ENCODE data around the gene BTBD9. TPM values are rescaled to one million over a fixed set of nuclear protein-coding genes. Genes with fewer than 3 reads are reported as not detected.

The BTBD9 gene
- total RNA-seq, 1 experiment from 2014 or later, result 8.9 TPM

GRCh38 chr6:38648629-38649028 lies 8.9 kb upstream of the BTBD9 start:
- no peaks in the 10 kb centered on the region for H3K79me1 ChIP-seq (ENCODE audit: insufficient read depth, low read depth, low read length, poor library complexity, severe bottlenecking)
- no peak overlapping the region for H3K14ac ChIP-seq (ENCODE audit: insufficient read depth, low read length)
- no peak for TF ChIP-seq CTCF (conservative IDR thresholded peaks at IDR 0.05)

More at GRCh38 chr6:38648629-38649028, 8.9 kb upstream of the BTBD9 start:
- Histone ChIP-seq H3T11ph (ENCODE audit: low read length) (no peak overlapping the region), H3K9ac (ENCODE audit: extremely low read depth, insufficient read length, low read length) (no peak overlapping the region), H2AK5ac (ENCODE audit: insufficient read length, low read length) (no peak overlapping the region), H3K27me3 (ENCODE audit: insufficient read depth, low read length) (no peaks in the 10 kb centered on the region), H3K9me3 (ENCODE audit: control insufficient read depth, low read depth, low read length) (no peaks in the 10 kb centered on the region), H3K27ac (ENCODE audit: insufficient read length, low read depth, low read length) (no peak overlapping the region), H4K5ac (ENCODE audit: insufficient read length, low read depth, low read length) (no peak overlapping the region), H2AFZ (ENCODE audit: low read length) (no peak overlapping the region), H2BK12ac (ENCODE audit: insufficient read length, low read depth, low read length) (no peak overlapping the region), H3K4me1 (ENCODE audit: insufficient read depth, low read length) (no peaks in the 10 kb centered on the region), H2BK5ac (ENCODE audit: insufficient read length, low read length) (no peak overlapping the region), H3K23me2 (ENCODE audit: insufficient read length, low read depth, low read length, poor library complexity, severe bottlenecking) (no peaks in the 10 kb centered on the region), H4K91ac (ENCODE audit: insufficient read length, low read depth, low read length) (no peak overlapping the region), H3K56ac (ENCODE audit: insufficient read length, low read depth, low read length) (no peak overlapping the region), H3K79me2 (ENCODE audit: insufficient read depth, low read length) (no peaks in the 10 kb centered on the region), H2BK120ac (ENCODE audit: low read depth, low read length, poor library complexity, severe bottlenecking) (no peak overlapping the region), H3K23ac (ENCODE audit: insufficient read length, low read depth, low read length) (no peak overlapping the region), H4K8ac (replicated peaks; ENCODE audit: insufficient read length, low read depth, low read length) (no peak overlapping the region), H2BK15ac (ENCODE audit: low read depth, low read length) (no peak overlapping the region), H3K4me2 (ENCODE audit: insufficient read depth, insufficient read length, low read length) (no peak overlapping the region), H4K20me1 (ENCODE audit: control insufficient read depth, insufficient read depth, insufficient read length) (no peaks in the 10 kb centered on the region), H3K4ac (ENCODE audit: low read depth, low read length) (no peak overlapping the region), H3K18ac (ENCODE audit: insufficient read length, low read depth, low read length) (no peak overlapping the region), H2BK20ac (ENCODE audit: low read depth, low read length, poor library complexity, severe bottlenecking) (no peak overlapping the region)
- H3K9me3 Mint-ChIP-seq, result peaks cover 0 to 4% of the 10 kb centered on the region in 2 experiments; a peak in 1 of 5 replicates
- no peak for DNase-seq
- H3K27ac Mint-ChIP-seq, result no peak overlapping the region
- no peaks in the 10 kb centered on the region for H3K27me3 Mint-ChIP-seq (ENCODE audit: low read depth)
- peaks cover 0 to 4% (median 2%) of the 10 kb centered on the region in 3 experiments; a peak in 2 of 7 replicates for H3K36me3 Mint-ChIP-seq (ENCODE audit: insufficient read depth in 1 of 3, low read depth in 3 of 3)
- H3K4me3 Mint-ChIP-seq, result no peak overlapping the region
- H3K4me1 Mint-ChIP-seq, result peaks cover 0 to 6% of the 10 kb centered on the region in 2 experiments; a peak in 2 of 4 replicates

Data from H9 (cell line).